H1 (cell line): Measurements from ENCODE around the gene FGD5. TPM values are rescaled to one million over a fixed set of nuclear protein-coding genes. Genes with fewer than 3 reads are reported as not detected.

Experiments
- CTCF ChIA-PET: fragments of 300-600 bp; sonication (Branson Sonifier 250); formaldehyde crosslinking; loops from one replicate; lab custom pipeline; 2021; ENCODE audit not compliant: partially characterized antibody; lab: Charles Lee
- POLR2A ChIA-PET: fragments of 300-600 bp; sonication (Branson Sonifier 250); formaldehyde crosslinking; loops from one replicate; lab custom pipeline; 2021; ENCODE audit warnings: inconsistent platforms; ENCODE audit not compliant: partially characterized antibody; lab: Charles Lee
- DNase-seq, 2 experiments: peaks; one replicate each; pipeline versions ENCODE4 v3.0.0 to v3.0.0-alpha.2; 2010 to 2022; ENCODE audit warnings: low spot score in 2 of 2, low read depth in 1 of 2, mixed read lengths in 1 of 2
- FAIRE-seq: peaks from 2 replicates; lab custom pipeline; 2011; peaks lifted over from hg19 to GRCh38; lab: Jason Lieb, UNC
- H2AFZ ChIP-seq: 2 replicates; pipeline ENCODE4 v1.8.1; 2012; ENCODE audit warnings: low read length, inconsistent platforms
- H2AK5ac ChIP-seq: 2 replicates; pipeline ENCODE4 v1.6.1; 2013; ENCODE audit warnings: low read depth, low read length
- H2BK120ac ChIP-seq: replicated peaks from 2 replicates; pipeline ENCODE3; 2013; ENCODE audit warnings: low read depth, low read length, inconsistent platforms
- H2BK12ac ChIP-seq: 2 replicates; pipeline ENCODE4 v1.6.1; 2013; ENCODE audit warnings: low read depth, low read length
- H2BK15ac ChIP-seq: 2 replicates; pipeline ENCODE4 v1.6.1; 2013; ENCODE audit warnings: low read length
- H2BK20ac ChIP-seq: 2 replicates; pipeline ENCODE4 v1.6.1; 2013; ENCODE audit warnings: low read length
- H2BK5ac ChIP-seq: 2 replicates; pipeline ENCODE4 v1.6.1; 2013; ENCODE audit warnings: low read depth, low read length
- H3K14ac ChIP-seq: 2 replicates; pipeline ENCODE4 v1.6.1; 2013; ENCODE audit warnings: inconsistent platforms; ENCODE audit not compliant: insufficient read length
- H3K18ac ChIP-seq: 2 replicates; pipeline ENCODE4 v1.6.1; 2013; ENCODE audit warnings: low read length; ENCODE audit errors: extremely low read depth
- H3K23ac ChIP-seq: 2 replicates; pipeline ENCODE4 v1.6.1; 2013; ENCODE audit warnings: inconsistent platforms; ENCODE audit not compliant: insufficient read length
- H3K23me2 ChIP-seq: 2 replicates; pipeline ENCODE4 v1.6.1; 2013; ENCODE audit warnings: low read depth, low read length
- H3K27ac ChIP-seq: 2 replicates; pipeline ENCODE4 v1.6.1; 2011; ENCODE audit warnings: low read depth, low read length, inconsistent platforms
- H3K27me3 ChIP-seq, 4 experiments: replicated peaks in 1 of 4; 1 replicate in 1 of 4; 2 replicates in 3 of 4; pipeline versions ENCODE4 v1.6.1 to v1.8.1; 2011 to 2013; ENCODE audit warnings: low read length in 3 of 4, mild to moderate bottlenecking in 3 of 4, inconsistent platforms in 2 of 4, mixed read lengths in 2 of 4, moderate library complexity in 1 of 4; ENCODE audit not compliant: control insufficient read depth in 3 of 4, insufficient read depth in 3 of 4; ENCODE audit errors: extremely low read depth in 1 of 4
- H3K36me3 ChIP-seq, 4 experiments: 2 replicates each; pipeline versions ENCODE4 v1.6.1 to v1.8.1; 2011 to 2013; ENCODE audit warnings: mild to moderate bottlenecking in 4 of 4, low read length in 3 of 4, moderate library complexity in 2 of 4, control low read depth in 1 of 4, inconsistent platforms in 1 of 4; ENCODE audit not compliant: insufficient read depth in 4 of 4, control insufficient read depth in 2 of 4
- H3K4ac ChIP-seq: replicated peaks from 2 replicates; pipeline ENCODE3; 2013; ENCODE audit warnings: low read length, low read depth, mixed read lengths, inconsistent platforms; ENCODE audit not compliant: insufficient read length
- H3K4me1 ChIP-seq, 4 experiments: replicated peaks in 1 of 4; 1 replicate in 1 of 4; 2 replicates in 3 of 4; pipeline versions ENCODE4 v1.6.1 to v1.8.1; 2011 to 2013; ENCODE audit warnings: low read length in 3 of 4, inconsistent platforms in 2 of 4, mixed read lengths in 1 of 4; ENCODE audit not compliant: insufficient read depth in 4 of 4, control insufficient read depth in 3 of 4
- H3K4me2 ChIP-seq, 2 experiments: 2 replicates each; pipeline versions ENCODE4 v1.6.1 to v1.8.1; 2011 to 2013; ENCODE audit warnings: low read depth in 2 of 2, low read length in 2 of 2, control low read depth in 1 of 2, inconsistent platforms in 1 of 2, mild to moderate bottlenecking in 1 of 2; ENCODE audit not compliant: insufficient read depth in 1 of 2
- H3K4me3 ChIP-seq, 4 experiments: fragments of 200-600, 300-600 bp in 1 of 4; sonication (generic), shearing (Covaris generic), sonication (Bioruptor Twin) in 1 of 4; 2 replicates each; pipeline versions ENCODE4 v1.5.1 to v1.8.1; 2011 to 2016; ENCODE audit warnings: low read length in 4 of 4, low read depth in 3 of 4, control low read depth in 2 of 4, inconsistent platforms in 2 of 4, mild to moderate bottlenecking in 2 of 4, mixed read lengths in 1 of 4, moderate library complexity in 1 of 4; ENCODE audit not compliant: insufficient read depth in 2 of 4; ENCODE audit errors: extremely low read depth in 1 of 4
- H3K56ac ChIP-seq: replicated peaks from 2 replicates; pipeline ENCODE3; 2013; ENCODE audit warnings: low read depth, mild to moderate bottlenecking, mixed read lengths, low read length, inconsistent platforms; ENCODE audit not compliant: insufficient read length
- H3K79me1 ChIP-seq: 2 replicates; pipeline ENCODE4 v1.6.1; 2013; ENCODE audit warnings: low read depth, low read length, control low read depth
- H3K79me2 ChIP-seq, 2 experiments: 2 replicates each; pipeline versions ENCODE4 v1.6.1 to v1.8.1; 2012 to 2013; ENCODE audit warnings: low read length in 2 of 2, mild to moderate bottlenecking in 2 of 2, inconsistent platforms in 1 of 2; ENCODE audit not compliant: insufficient read depth in 2 of 2, control insufficient read depth in 1 of 2
- H3K9ac ChIP-seq, 4 experiments: replicated peaks in 1 of 4; 1 replicate in 1 of 4; 2 replicates in 3 of 4; pipeline versions ENCODE4 v1.6.1 to v1.8.1; 2011 to 2013; ENCODE audit warnings: low read depth in 3 of 4, low read length in 3 of 4, control low read depth in 2 of 4, mild to moderate bottlenecking in 2 of 4, moderate library complexity in 2 of 4, inconsistent platforms in 1 of 4; ENCODE audit errors: extremely low read depth in 1 of 4
- H3K9me3 ChIP-seq, 2 experiments: 2 replicates each; pipeline versions ENCODE4 v1.6.1 to v1.8.1; 2012 to 2013; ENCODE audit warnings: mild to moderate bottlenecking in 2 of 2, moderate library complexity in 2 of 2, control low read depth in 1 of 2, inconsistent platforms in 1 of 2, low read depth in 1 of 2, low read length in 1 of 2, mixed read lengths in 1 of 2; ENCODE audit not compliant: insufficient read depth in 2 of 2
- H4K20me1 ChIP-seq, 2 experiments: replicated peaks in 1 of 2; 2 replicates each; pipeline versions ENCODE3 to v1.8.1; 2011 to 2013; ENCODE audit warnings: inconsistent platforms in 2 of 2, low read length in 2 of 2, mild to moderate bottlenecking in 1 of 2; ENCODE audit not compliant: insufficient read depth in 2 of 2, control insufficient read depth in 1 of 2
- H4K5ac ChIP-seq: 2 replicates; pipeline ENCODE4 v1.6.1; 2013; ENCODE audit warnings: low read length, low read depth, mixed read lengths, inconsistent platforms; ENCODE audit not compliant: insufficient read length
- H4K8ac ChIP-seq: 2 replicates; pipeline ENCODE4 v1.8.0; 2013; ENCODE audit warnings: mild to moderate bottlenecking, moderate library complexity, low read length, inconsistent platforms; ENCODE audit not compliant: insufficient read depth; ENCODE audit errors: extremely low read depth
- H4K91ac ChIP-seq: replicated peaks from 2 replicates; pipeline ENCODE3; 2013; ENCODE audit warnings: low read length, mixed read lengths, inconsistent platforms; ENCODE audit not compliant: insufficient read length
- ASH2L ChIP-seq: fragments of 200-600, 300-600 bp; sonication (generic); IDR thresholded peaks from one replicate; pipeline ENCODE4 v1.7.1; 2017; ENCODE audit warnings: low read length
- BCL11A ChIP-seq, 2 experiments: IDR thresholded peaks; one replicate each; pipeline ENCODE4 v1.6.1; 2011; ENCODE audit warnings: low read depth in 2 of 2, low read length in 2 of 2, mild to moderate bottlenecking in 2 of 2
- CTCF ChIP-seq, 3 experiments: IDR thresholded peaks; 1 replicate in 2 of 3; 2 replicates in 1 of 3; pipeline versions ENCODE4 v1.5.1 to v1.6.1; 2011; ENCODE audit warnings: low read length in 3 of 3, mild to moderate bottlenecking in 3 of 3, inconsistent platforms in 2 of 3, low read depth in 1 of 3, moderate library complexity in 1 of 3; ENCODE audit not compliant: insufficient read depth in 1 of 3; ENCODE audit errors: control extremely low read depth in 1 of 3
- E2F6 ChIP-seq: IDR thresholded peaks from 2 replicates; pipeline ENCODE4 v1.6.1; 2012; ENCODE audit warnings: inconsistent platforms
- KDM1A ChIP-seq: fragments of 200-600, 300-600 bp; sonication (generic); IDR thresholded peaks from 2 replicates; pipeline ENCODE4 v1.7.1; 2016; ENCODE audit warnings: mild to moderate bottlenecking, low read length, borderline replicate concordance
- MAFK ChIP-seq: IDR thresholded peaks from 2 replicates; pipeline ENCODE4 v1.6.1; 2012; ENCODE audit warnings: low read depth, mild to moderate bottlenecking, improper control_type of control experiment, low read length
- NANOG ChIP-seq: IDR thresholded peaks from 2 replicates; pipeline ENCODE4 v1.6.1; 2011; ENCODE audit warnings: low read length, low read depth, mild to moderate bottlenecking, inconsistent platforms; ENCODE audit not compliant: insufficient read depth, poor library complexity, severe bottlenecking
- NRF1 ChIP-seq: IDR thresholded peaks from 2 replicates; pipeline ENCODE4 v1.6.1; 2011; ENCODE audit warnings: mild to moderate bottlenecking, low read depth, low read length, improper control_type of control experiment
- POU5F1 ChIP-seq: IDR thresholded peaks from 2 replicates; pipeline ENCODE4 v1.6.1; 2011; ENCODE audit warnings: low read depth, mild to moderate bottlenecking, low read length, moderate library complexity
- SIN3A ChIP-seq, 2 experiments: IDR thresholded peaks in 1 of 2; conservative IDR thresholded peaks in 1 of 2; 2 replicates each; pipeline ENCODE4 v1.6.1; 2011 to 2012; ENCODE audit warnings: low read length in 2 of 2, improper control_type of control experiment in 1 of 2, low read depth in 1 of 2, mild to moderate bottlenecking in 1 of 2
- TBP ChIP-seq: IDR thresholded peaks from 2 replicates; pipeline ENCODE4 v1.6.1; 2011; ENCODE audit warnings: low read depth, low read length, improper control_type of control experiment
- WGBS, 2 experiments: shearing (Covaris generic) in 1 of 2; methylation state at CpG; one replicate each; pipeline versions ENCODE4 v1.1.6 to v1.1.7; 2013 to 2015; ENCODE audit warnings: low lambda C conversion rate in 2 of 2, mixed read lengths in 2 of 2, inconsistent platforms in 1 of 2, low coverage in 1 of 2, missing lambda C conversion rate in 1 of 2; ENCODE audit not compliant: insufficient replicate concordance in 2 of 2, insufficient coverage in 1 of 2, insufficient read length in 1 of 2; ENCODE audit errors: extremely low coverage in 1 of 2, missing lambda C conversion rate in 1 of 2; 5-methylcytosine and 5-hydroxymethylcytosine counted together
- polyA plus RNA-seq, 7 experiments: library from polyadenylated mRNA; depleted of rRNA in 3 of 7; stranded (reverse) in 5 of 7; unstranded in 2 of 7; fragments of >200 nt in 5 of 7; fragments of 200-250 nt in 2 of 7; gene quantifications; 1 replicate in 5 of 7; 2 replicates in 1 of 7; 4 replicates in 1 of 7; pipeline versions ENCODE4 v1.2.1 to v1.2.3, GENCODE V29; 2011 to 2013; ENCODE audit warnings: missing spikeins in 2 of 7, mixed read lengths in 2 of 7
- total RNA-seq: library from RNA; stranded (reverse); fragmentation: NEBNext Ultra II Directional; extraction: Animal tissue kit (Norgen Biotek cat#: 25700); gene quantifications from 2 replicates; pipeline ENCODE4 v1.2.1, GENCODE V29; 2021

Gene FGD5
- total and polyA plus RNA-seq, 2 of the 8 experiments (the other 6 are each of a cell fraction or from before 2014, with no cell fraction given): 4.7 to 14.3 TPM

GRCh38 chr3:14866627-14867026 is 47.9 kb downstream of the FGD5 start:
- Histone ChIP-seq H3K4me2 (no peak overlapping the region), H2BK12ac (no peak overlapping the region), H2AK5ac (no peak overlapping the region), H2BK120ac (no peak overlapping the region), H3K4ac (no peak overlapping the region), H3K4me1 (peaks cover 4 to 16% (median 14%) of the 10 kb centered on the region in 4 experiments), H3K18ac (no peak overlapping the region), H3K23ac (no peak overlapping the region), H3K9me3 (no peaks in the 10 kb centered on the region), H3K56ac (no peak overlapping the region), H3K9ac (no peak overlapping the region), H2BK5ac (no peak overlapping the region), H3K36me3 (no peaks in the 10 kb centered on the region), H3K79me2 (no peaks in the 10 kb centered on the region), H3K14ac (no peak overlapping the region), H3K79me1 (no peaks in the 10 kb centered on the region; the same call in 1 of the 2 replicates), H2BK15ac (no peak overlapping the region), H4K8ac (no peak overlapping the region), H4K91ac (no peak overlapping the region), H2BK20ac (no peak overlapping the region), H4K20me1 (no peaks in the 10 kb centered on the region), H3K4me3 (no peak overlapping the region), H3K27me3 (no peaks in the 10 kb centered on the region), H3K27ac (no peak overlapping the region), H4K5ac (no peak overlapping the region), H2AFZ (no peak overlapping the region), H3K23me2 (no peaks in the 10 kb centered on the region)
- ChIA-PET CTCF (interaction anchor here (0.9 to 2.8 kb wide), 6 partner anchors 9 to 86 kb away, joined by 3 to 7 read pairs (median 5); no protein-coding TSS in a partner anchor), POLR2A (no interaction called here)
- WGBS, 2 experiments: 95% methylated on average over 5 of the region's 5 CpGs; no CpG with 5 or more reads in 1 of the 2 experiments
- DNase-seq (no peak), FAIRE-seq (no peak)
- TF ChIP-seq KDM1A: no peak
- no peak for TF ChIP-seq POU5F1
- TF ChIP-seq MAFK: no peak
- no peak for TF ChIP-seq CTCF (IDR thresholded peaks at IDR 0.05; ENCODE audit: control extremely low read depth in 1 of 3, insufficient read depth in 1 of 3, low read depth in 1 of 3, low read length in 3 of 3)
- no peak for TF ChIP-seq NRF1
- TF ChIP-seq E2F6: no peak
- no peak for TF ChIP-seq ASH2L
- TF ChIP-seq TBP: no peak
- TF ChIP-seq BCL11A (IDR thresholded peaks at IDR 0.05; ENCODE audit: low read depth in 2 of 2, low read length in 2 of 2): no peak
- TF ChIP-seq NANOG: no peak
- no peak for TF ChIP-seq SIN3A (conservative IDR thresholded peaks at IDR 0.05 in 1 of 2, IDR thresholded peaks at IDR 0.05 in 1 of 2; ENCODE audit: low read depth in 1 of 2, low read length in 2 of 2)
